Measurements from ENCODE around the gene C8B.
A peak's percentile ranks its signal among the peaks of the same experiment; 100 is the strongest.

Gene C8B

DNA sequence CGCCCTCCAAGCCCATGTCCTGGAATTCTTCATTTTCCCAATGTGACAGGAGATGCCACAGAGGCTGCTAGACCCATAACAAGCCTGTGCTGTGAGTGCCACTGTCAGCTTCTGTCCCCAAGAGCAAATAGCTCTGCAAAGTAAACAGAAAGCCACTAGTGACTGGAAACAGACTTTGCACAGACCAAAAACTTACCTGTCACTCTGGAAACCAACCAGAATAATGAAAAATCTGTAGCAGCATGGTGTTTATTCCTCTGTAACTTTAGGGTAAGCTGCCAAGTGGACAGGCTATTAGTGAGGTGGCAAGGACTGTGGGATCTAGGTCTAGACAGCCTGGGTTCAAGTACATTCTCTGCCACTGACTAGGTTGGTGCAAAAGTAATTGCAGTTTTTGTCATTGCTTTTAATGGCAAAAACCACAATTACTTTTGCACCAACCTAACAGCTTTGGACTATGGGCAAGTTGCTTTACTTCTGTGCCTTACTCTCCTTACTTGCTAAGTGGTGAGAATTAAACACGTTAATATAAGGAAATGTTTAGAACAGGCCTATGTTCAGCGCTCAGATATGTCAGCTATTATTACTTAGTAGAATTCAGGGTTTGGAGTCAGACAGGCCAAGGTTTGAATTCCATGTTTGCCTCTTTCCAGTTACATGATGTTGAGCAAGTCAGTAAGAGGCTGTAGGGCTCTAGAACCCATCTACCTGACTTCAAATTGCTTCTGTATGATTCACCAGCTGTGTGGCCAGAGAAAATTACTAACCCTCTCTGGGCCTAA is at the start of gene C8B:
Gene C8B (minus strand): TSS at position 100 of the 782 bp plus-strand sequence. CDS start 67 bp downstream, at position 33.
- intact Hi-C loops (cut with DNase I) = no loop called here
- DNase-seq = no peak

DNA sequence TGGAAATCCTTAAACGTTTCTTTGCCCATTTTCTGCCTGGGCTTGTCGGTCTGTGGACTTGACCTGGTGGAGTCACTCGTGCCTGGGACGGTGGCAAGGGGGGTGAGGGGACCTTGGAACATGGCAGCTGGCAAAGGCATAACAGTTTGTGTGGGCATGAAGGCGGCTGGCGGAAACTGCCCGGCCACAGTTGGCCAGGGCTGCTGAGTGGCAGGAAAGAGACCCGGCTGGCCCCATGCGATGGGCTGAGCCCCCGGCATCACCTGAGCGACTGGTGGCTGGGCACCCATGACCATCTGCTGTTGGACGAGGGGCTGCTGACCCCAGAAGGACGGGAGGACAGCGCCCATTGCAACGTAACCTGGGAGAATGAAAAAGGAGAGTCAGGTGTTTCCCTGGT is 49.3 kb upstream of the C8B start:
- intact Hi-C loops (cut with DNase I) = no loop called here
- peak in 1 of 10 donors; percentile 83 for DNase-seq

DNA sequence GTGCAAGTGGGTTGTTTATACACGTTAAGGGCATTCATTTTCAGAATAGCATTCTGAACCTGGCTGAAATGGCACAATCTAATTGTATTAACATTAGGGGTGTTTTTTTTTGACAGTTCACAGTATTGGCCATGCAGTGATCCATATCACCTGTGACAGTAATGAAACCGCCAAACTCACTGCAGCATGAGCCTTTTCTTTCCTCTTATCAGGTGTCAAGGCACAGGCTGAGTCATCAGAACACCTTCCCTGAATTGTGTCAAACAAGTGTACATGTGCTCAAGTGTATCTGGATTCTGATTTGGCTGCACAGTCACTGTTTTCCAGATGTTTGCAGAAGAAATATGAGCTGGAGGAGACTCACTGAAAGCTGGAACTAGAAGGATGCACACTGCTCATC is 47.7 kb upstream of the C8B start:
- intact Hi-C loops (cut with DNase I) = no loop called here
- no peak for DNase-seq

DNA sequence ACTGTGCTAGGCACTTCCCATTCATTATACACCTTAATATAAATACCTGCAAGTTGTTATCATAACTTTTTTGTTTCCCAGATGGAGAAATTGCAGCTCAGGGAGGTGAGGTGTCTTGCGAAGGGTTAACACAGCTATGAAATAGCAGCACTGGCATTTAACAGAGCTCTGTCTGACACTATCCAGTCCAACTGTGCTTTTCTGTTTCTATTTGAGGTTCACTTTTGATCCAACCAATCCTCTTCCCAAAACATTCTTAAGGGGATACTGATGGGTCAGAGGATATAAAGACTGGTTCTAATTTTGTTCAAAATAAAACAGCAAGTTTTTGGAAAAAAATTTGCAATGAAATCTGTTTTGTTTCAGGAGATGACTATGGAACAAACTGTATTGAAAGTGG is 46.5 kb upstream of the C8B start:
- intact Hi-C loops (cut with DNase I) = no loop called here
- no peak for DNase-seq

DNA sequence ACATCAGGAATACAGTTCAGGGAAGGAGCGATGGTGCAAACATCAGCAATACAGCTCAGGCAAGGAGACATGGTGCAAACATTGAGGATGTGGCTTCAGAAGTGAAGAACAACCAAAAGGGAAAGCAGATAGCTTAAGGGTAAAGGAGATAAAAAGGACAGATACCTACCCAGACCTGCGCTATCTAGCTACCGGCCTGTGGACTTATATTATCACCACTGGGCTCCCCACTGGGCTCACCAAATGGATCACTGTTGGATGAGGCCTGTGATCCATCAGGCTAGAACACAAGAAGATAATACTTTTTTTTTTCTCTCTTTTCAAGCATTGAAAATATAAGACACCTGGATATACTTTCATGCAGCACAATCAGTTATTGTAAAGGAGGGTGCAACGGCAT is 44.7 kb upstream of the C8B start:
- DNase-seq = no peak

DNA sequence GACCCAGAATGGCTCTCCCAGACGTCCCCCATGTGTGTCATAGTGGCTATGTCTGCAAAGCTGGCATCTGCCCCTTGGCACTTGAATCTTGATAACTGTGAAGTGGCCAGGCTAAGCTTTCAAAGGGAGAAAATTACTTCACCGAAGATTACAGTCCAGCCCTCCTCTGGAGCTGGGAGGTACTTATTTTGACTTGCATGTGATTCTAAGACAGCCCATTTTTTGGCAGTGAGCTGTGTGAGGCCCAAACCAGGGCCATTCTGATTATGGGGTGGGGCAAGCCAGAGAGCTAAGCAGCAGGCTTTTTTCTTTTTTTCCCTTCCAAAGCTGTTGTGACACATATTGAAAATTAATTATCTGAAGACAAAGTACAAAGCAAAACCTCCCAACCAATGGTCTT is 42.1 kb upstream of the C8B start:
- intact Hi-C loops (cut with DNase I) = no loop called here
- no peak for DNase-seq

More for the DNA sequence above, 44.7 kb upstream of the C8B start:
- intact Hi-C loops (cut with DNase I) = no loop called here

DNA sequence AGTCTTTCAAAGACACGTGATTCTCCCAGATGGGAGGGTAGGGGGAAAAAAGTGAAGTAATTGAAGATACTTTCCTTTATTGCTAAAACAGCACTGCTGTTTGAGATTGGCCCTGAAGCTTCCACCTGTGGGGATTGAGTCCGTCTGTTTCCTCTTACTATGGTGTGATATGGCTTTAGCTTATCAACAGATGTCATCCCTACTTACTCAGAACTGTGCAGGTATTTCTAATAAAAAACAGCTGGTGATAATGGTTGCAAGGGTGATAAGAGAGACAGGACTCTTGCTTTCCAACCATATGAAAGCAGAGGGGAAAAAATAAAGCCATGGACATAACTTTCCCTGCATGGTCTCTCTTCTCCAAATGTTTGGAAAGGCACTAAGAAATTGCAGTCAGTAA is 41.7 kb upstream of the C8B start:
- no peak for DNase-seq
- intact Hi-C loops (cut with DNase I) = no loop called here

DNA sequence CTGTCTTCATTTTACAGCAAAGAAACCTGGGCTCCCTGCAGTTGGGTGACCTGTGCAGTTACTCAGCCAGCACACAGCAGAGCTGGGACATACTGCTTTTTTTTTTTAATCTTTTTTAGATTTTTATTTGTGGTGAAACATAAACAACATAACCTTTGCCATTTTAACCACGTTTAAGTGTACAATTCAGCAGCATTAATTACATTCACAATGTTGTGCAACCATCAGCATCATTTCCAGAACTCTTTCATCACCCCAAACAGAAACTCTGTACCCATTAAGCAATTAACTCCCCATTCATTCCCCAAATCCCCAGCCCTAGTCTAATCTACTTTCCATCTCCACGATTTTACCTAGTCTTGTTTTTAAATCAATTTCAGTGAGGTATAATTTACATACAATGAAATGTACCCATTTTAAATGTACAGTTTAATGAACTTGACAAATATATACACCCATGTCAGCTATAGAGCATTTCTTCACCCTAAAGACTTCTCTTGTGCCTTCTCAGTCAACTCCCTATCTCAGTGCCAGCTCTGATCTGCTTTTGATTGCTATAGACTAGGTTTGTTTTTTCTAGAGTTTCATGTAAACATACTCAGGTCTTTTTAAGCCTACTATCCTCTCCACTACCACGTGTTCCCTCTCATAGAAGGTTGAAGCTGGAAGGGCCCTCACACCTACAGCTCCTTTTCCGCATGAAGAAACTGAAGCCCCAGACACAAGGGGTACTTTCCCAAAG is 37.8 kb upstream of the C8B start:
- DNase-seq = no peak
- intact Hi-C loops (cut with DNase I) = no loop called here

DNA sequence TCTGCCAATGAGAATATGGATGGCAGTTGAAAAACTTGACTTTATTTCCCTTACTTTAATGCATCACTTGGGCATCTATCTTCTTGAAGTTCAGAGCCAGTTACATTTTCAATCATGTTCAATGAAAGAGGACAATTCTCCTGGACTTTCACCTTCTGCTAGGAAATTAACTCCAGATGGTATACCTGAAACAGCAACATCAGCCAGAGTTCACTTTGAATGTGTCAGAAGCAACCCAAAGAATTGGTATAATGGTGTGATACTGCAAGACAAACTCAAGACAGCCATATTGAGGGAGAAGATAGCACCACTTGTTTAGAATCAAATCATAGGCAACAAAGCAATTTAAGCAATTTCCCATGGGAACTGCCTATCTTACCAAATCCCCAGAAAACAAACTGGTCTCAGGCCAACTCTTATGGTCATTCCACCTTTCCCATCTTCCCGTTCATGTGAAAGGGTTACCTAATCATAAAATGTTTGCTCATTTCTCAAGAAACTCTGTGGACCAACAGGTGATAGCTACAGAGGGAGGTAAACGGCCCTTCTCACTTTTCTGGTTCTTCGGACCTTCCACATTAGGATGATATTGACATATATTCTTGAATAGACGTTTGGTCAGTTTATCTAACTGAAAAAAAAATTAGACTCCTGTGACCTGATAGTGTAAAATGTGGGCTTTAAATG is 29.7 kb upstream of the C8B start:
- intact Hi-C loops (cut with DNase I) = no loop called here
- DNase-seq = no peak

DNA sequence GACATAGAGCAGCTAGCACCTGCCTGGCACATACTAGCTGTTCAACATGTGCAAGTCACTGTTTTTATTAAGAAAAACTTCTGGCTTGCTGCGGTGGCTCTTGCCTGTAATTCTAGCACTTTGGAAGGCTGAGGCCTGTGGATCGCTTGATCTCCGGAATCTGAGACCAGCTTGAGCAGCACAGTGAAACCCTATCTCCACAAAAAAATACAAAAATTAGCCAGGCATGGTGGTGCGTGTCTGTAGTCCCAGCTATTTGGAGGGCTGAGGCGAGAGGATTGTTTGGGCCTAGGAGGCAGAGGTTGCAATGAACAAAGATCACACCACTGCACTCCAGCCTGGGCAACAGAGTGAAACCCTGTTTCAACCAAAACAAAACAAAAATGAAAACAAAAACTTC is 27.7 kb upstream of the C8B start:
- DNase-seq = no peak
- intact Hi-C loops (cut with DNase I) = no loop called here

DNA sequence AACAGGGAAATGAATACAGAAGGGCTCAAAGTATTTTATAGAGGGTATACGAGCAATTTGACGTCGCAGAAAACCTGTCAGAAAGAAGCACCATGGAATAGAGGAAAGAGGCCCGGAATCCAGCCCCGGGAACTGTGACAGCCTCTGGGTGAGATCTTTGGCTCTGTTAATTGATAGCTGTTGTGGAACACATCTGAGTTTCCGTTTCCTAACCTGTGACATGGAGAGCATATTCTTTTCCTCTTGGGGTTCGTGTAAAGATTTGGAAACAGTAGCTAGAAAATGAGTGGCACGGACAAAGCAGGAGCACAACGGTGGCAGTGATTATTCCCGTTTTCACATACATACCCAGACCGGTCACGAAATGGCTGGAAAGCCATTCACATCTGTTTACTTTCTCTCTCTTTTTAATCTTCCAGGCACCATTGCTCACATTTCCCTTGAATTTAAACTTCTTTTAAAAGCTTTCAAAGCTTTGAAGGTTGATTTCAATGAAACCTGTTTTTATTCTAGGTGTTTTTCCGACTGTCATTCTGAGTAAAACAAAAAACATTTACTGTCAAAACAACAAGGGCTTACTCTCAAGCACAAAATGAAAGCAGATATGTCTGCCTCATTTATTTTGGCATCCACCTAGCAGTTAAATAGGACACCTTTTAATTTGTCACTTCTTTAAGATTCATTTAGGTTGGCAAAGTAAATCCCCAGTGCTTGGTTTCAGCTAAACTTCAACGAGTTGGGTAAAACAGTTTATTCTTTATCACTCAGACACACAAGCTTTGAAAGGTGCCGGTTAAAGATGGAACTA is 26.7 kb upstream of the C8B start:
- intact Hi-C loops (cut with DNase I) = no loop called here
- DNase-seq = no peak

DNA sequence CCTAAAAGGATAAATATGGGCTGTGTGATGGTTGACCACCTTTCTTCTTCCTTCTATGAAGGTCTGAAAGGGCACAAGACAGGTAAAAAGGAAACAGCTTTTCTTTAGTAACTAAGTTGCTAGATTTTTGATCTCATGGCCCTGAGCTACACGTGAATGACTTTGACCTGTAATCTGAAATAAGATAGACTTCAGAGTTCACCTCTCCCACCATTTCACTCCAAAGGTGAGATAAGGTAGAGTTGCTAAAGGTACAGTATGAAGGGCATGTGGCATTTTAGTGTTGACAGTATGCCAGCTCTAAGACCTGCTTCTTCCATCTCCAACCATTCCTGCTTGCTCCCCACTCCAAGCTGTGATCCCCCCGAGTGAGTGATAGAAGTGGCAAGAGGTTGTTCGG is 25.8 kb upstream of the C8B start:
- no peak for DNase-seq
- intact Hi-C loops (cut with DNase I) = no loop called here

DNA sequence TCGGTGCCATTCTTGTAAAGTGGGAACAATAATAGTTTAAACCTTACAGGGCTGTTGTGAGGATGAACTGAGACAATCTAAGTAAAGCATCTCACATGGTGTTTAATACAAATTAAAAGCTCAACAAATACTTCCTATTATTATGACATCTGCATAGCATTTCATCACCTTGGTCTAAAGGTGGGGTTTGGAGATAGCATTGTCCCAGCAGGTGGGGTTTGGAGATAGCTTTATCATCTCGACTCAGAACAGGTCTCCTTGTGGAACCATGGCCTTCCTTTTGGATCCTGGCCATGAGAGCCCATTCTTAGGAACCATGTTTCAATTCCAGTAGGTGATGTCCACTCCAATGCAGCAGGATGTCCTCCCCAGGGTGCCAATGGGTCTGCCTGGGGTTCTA is 20.6 kb upstream of the C8B start:
- no peak for DNase-seq
- intact Hi-C loops (cut with DNase I) = no loop called here

DNA sequence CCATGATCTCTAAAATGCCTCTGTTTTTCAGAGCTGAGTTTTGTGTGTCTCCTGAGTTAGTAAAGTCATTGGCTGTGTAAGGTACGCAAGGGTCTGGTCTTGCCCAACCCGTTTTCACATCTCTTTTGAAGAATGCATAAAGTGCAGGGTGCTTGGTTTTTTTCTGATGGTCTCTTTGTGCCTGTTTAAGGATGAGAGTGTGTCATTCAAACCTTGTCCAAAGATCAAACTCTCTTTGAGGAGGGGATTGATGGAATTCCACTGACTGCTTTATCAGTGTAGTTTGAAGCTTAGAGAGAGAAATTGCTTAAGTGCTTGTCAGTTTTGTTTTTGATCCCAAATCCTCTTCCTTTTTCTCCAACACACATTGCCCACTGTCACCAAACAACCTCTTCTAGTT is 20.0 kb upstream of the C8B start:
- intact Hi-C loops (cut with DNase I) = no loop called here
- no peak for DNase-seq

DNA sequence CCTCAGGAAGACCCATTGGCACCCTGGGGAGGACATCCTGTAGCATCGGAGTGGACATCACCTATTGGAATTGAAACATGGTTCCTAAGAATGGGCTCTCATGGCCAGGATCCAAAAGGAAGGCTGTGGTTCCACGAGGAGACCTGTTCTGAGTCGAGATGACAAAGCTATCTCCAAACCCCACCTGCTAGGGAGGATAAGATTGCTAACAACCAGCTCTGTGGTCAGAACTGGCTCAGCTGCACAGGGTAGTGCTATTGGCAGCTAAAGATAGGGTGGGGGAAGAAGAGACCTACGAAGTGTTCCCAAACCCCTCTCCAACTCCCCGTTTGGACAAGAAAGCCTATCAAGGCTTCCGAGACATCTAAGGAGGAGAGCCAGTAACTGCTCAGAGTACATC is 17.7 kb upstream of the C8B start:
- DNase-seq = no peak
- intact Hi-C loops (cut with DNase I) = no loop called here

DNA sequence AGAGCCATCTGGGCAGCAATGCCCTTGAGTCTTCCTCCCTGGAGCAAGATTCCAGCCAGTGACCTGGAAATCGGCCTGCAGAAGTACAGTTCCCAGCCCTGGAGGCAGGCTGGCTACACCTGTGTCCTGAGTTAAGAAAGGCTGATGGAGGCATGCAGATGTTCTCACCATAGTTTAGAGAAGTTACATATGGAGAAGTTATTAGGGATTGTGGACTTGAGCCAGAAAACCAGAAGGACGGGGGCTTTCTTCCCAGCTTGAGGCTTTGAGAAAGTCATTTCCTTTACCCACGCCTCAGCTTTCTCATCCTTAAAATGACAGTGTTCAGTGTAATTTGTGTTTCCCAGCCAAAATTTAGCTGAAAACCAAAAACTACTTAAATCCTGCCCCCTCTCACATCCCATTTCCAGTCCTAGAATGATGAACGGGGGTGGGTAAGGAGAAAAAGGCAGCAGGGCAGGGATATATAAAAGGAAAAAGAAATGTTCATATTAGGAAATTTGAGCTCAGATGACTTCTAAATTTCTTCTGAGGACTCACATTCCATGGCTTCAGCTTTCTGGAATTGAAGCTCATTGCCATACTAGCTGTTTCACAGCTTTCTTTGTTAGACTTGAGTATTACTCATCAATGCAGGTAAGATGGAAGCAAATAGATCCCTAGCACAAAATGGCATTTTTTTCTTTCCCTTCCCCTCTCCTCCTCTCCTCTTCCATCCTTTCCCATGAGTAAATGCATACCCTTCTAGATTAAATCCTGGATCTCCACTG is 14.4 kb upstream of the C8B start:
- DNase-seq = no peak
- intact Hi-C loops (cut with DNase I) = no loop called here

DNA sequence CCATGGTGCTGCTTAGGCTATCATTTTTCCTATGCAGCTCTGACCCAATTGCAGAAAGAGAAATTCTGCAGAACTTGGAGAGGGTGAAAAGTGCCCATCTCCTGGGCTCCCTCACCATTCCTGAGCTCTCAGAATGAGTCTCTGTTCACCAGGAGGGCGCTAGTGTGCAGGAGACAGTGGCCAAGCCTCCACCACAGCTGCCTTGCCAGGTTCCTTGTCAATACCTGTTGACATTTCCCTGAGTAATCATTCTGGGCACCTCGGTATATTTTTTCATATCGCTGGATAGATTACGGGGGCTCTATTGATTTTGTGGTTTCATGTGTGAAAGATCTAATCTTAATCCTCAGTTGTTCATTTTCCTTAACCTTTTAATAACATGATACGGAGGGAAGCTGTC is 13.0 kb upstream of the C8B start:
- no peak for DNase-seq
- intact Hi-C loops (cut with DNase I) = no loop called here

DNA sequence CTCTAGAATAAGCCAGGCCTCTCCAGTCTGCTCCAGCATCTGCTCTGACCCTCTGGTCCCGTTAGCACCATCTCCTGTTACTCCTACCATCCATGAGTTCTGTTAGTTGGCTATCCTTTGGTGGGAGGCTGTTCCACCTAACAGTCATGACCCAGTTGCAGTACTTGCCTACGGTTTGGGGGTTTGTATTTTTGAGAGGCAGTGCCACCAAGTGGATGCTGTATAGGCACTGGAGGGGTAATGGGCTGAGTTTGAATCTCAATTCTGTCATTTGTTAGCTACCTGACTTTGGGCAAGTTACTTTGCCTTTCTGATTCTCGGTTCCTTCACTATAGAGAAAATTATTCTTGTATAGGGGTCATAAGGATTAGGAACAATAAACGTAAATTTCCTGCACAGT is 12.1 kb upstream of the C8B start:
- no peak for DNase-seq
- intact Hi-C loops (cut with DNase I) = no loop called here

DNA sequence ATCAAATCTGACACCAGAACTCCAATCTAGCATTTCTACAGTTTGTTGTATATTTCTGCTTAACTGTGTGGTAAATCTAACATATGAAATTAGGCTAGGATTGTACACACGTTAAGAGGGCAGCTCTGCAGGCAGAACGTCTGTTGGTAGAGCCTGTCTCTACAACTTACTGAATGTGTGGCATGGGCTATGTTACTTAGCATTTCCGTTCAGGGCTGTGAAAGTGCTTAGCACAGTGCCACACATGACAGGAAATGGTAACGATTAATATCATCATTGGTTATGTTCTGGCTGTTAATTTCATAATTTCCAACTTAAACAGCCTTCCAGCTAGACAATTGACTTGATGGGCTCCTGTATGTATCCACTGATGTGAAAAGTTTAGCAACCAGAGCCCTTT is 9.6 kb upstream of the C8B start:
- intact Hi-C loops (cut with DNase I) = no loop called here
- DNase-seq = no peak

All from posterior cingulate gyrus (tissue), 11 donors.